Keratinocyte (primary cell): ENCODE measurements around the gene IL22RA1. TPM values are rescaled to one million over a fixed set of nuclear protein-coding genes. Genes with fewer than 3 reads are reported as not detected.

Experiments used
- DNase-seq: peaks from one replicate; pipeline ENCODE4 v3.0.0-alpha.2; 2011; ENCODE audit warnings: low read depth, missing footprints, low spot score
- FAIRE-seq: peaks from 2 replicates; lab custom pipeline; 2011; peaks lifted over from hg19 to GRCh38; lab: Jason Lieb, UNC
- H2AFZ ChIP-seq: 2 replicates; pipeline ENCODE4 v1.6.0; 2012; ENCODE audit warnings: low read length, control low read depth, inconsistent platforms; ENCODE audit not compliant: control insufficient read depth
- H3K27ac ChIP-seq: 2 replicates; pipeline ENCODE4 v1.5.1; 2011; ENCODE audit warnings: low read length; ENCODE audit not compliant: control insufficient read depth, insufficient read depth
- H3K27me3 ChIP-seq: 3 replicates; pipeline ENCODE4 v1.6.0; 2011; ENCODE audit warnings: low read length; ENCODE audit not compliant: control insufficient read depth, insufficient read depth; ENCODE audit errors: extremely low read depth
- H3K36me3 ChIP-seq, 2 experiments: 2 replicates in 1 of 2; 3 replicates in 1 of 2; pipeline ENCODE4 v1.5.1; 2011; ENCODE audit warnings: low read length in 2 of 2, mild to moderate bottlenecking in 1 of 2; ENCODE audit not compliant: control insufficient read depth in 2 of 2, insufficient read depth in 2 of 2; ENCODE audit errors: extremely low read depth in 1 of 2
- H3K4me1 ChIP-seq: 3 replicates; pipeline ENCODE4 v1.5.1; 2011; ENCODE audit warnings: low read length; ENCODE audit not compliant: control insufficient read depth, insufficient read depth; ENCODE audit errors: extremely low read depth
- H3K4me2 ChIP-seq: 3 replicates; pipeline ENCODE4 v1.6.0; 2011; ENCODE audit warnings: low read depth, low read length; ENCODE audit not compliant: control insufficient read depth, insufficient read depth; ENCODE audit errors: extremely low read depth
- H3K4me3 ChIP-seq, 3 experiments: fragments of 200-600 bp in 1 of 3; sonication (generic) in 1 of 3; 2 replicates in 2 of 3; 3 replicates in 1 of 3; pipeline ENCODE4 v1.5.1; 2011 to 2016; ENCODE audit warnings: low read length in 3 of 3, mild to moderate bottlenecking in 3 of 3, control low read depth in 2 of 3, inconsistent platforms in 1 of 3, low read depth in 1 of 3, mixed read lengths in 1 of 3, mixed run types in 1 of 3, moderate library complexity in 1 of 3; ENCODE audit not compliant: control insufficient read depth in 2 of 3, insufficient read depth in 2 of 3; ENCODE audit errors: extremely low read depth in 1 of 3
- H3K79me2 ChIP-seq: 2 replicates; pipeline ENCODE4 v1.6.0; 2012; ENCODE audit warnings: low read length; ENCODE audit not compliant: control insufficient read depth, insufficient read depth
- H3K9ac ChIP-seq: 3 replicates; pipeline ENCODE4 v1.6.0; 2011; ENCODE audit warnings: low read length; ENCODE audit not compliant: control insufficient read depth, insufficient read depth; ENCODE audit errors: extremely low read depth
- H3K9me1 ChIP-seq: 3 replicates; pipeline ENCODE4 v1.6.0; 2011; ENCODE audit warnings: low read length; ENCODE audit not compliant: control insufficient read depth, insufficient read depth; ENCODE audit errors: extremely low read depth
- H3K9me3 ChIP-seq: 2 replicates; pipeline ENCODE4 v1.5.1; 2012; ENCODE audit warnings: low read depth, low read length; ENCODE audit not compliant: control insufficient read depth
- H4K20me1 ChIP-seq: 3 replicates; pipeline ENCODE4 v1.6.0; 2011; ENCODE audit warnings: low read length; ENCODE audit not compliant: control insufficient read depth, insufficient read depth; ENCODE audit errors: extremely low read depth
- CTCF ChIP-seq, 3 experiments: IDR thresholded peaks in 1 of 3; conservative IDR thresholded peaks in 1 of 3; optimal IDR thresholded peaks in 1 of 3; 2 replicates in 2 of 3; 3 replicates in 1 of 3; pipeline versions ENCODE3 to v1.5.1; 2011; ENCODE audit warnings: low read length in 3 of 3, mild to moderate bottlenecking in 3 of 3, moderate library complexity in 2 of 3, control low read depth in 1 of 3, inconsistent platforms in 1 of 3; ENCODE audit not compliant: insufficient read depth in 2 of 3; ENCODE audit errors: extremely low read depth in 1 of 3
- EZH2 ChIP-seq: IDR thresholded peaks from one replicate; pipeline ENCODE4 v1.6.1; 2012; ENCODE audit warnings: inconsistent platforms, mild to moderate bottlenecking, low read length, moderate library complexity
- dilution Hi-C: fragments of 300-500 bp; cut with MboI; formaldehyde crosslinking; loops from one replicate; pipeline ENCODE4 v1.7.0; 2020; ENCODE audit warnings: low sequenced_read_pairs; ENCODE audit not compliant: extremely low pct_ligation_motif_present
- polyA plus RNA-seq, 5 experiments: library from polyadenylated mRNA; depleted of rRNA in 3 of 5; stranded (reverse) in 3 of 5; stranded (forward) in 1 of 5; unstranded in 1 of 5; fragments of >200 nt; gene quantifications; 1 replicate in 1 of 5; 2 replicates in 3 of 5; 3 replicates in 1 of 5; pipeline versions ENCODE4 v1.2.1 to v1.2.3, GENCODE V29; 2011 to 2012; ENCODE audit warnings: missing spikeins in 2 of 5, low read depth in 1 of 5, low replicate concordance in 1 of 5

IL22RA1 gene
- polyA plus RNA-seq, 1 donor (not counting 4 experiments of a cell fraction or from before 2014, with no cell fraction given): 1.7 TPM

- Histone ChIP-seq H3K9ac (no peak overlapping the region), H3K9me1 (no peaks in the 10 kb centered on the region), H3K36me3 (no peaks in the 10 kb centered on the region), H2AFZ (no peak overlapping the region), H3K4me1 (peaks cover 6% of the 10 kb centered on the region), H3K27me3 (peaks cover 4% of the 10 kb centered on the region), H3K79me2 (no peaks in the 10 kb centered on the region), H3K4me2 (no peak overlapping the region), H4K20me1 (no peaks in the 10 kb centered on the region), H3K27ac (no peak overlapping the region), H3K9me3 (no peaks in the 10 kb centered on the region), H3K4me3 (no peak overlapping the region)
- TF ChIP-seq CTCF (optimal IDR thresholded peaks at IDR 0.05 in 1 of 3, IDR thresholded peaks at IDR 0.05 in 1 of 3, conservative IDR thresholded peaks at IDR 0.05 in 1 of 3; ENCODE audit: extremely low read depth in 1 of 3, insufficient read depth in 2 of 3, low read length in 3 of 3) (no peak), EZH2 (no peak)
- no peak for FAIRE-seq
- DNase-seq: no peak
- dilution Hi-C loops: no loop called here
These were observed 50.0 kb downstream of the IL22RA1 start for GRCh38 chr1:24092979-24093378.

GRCh38 chr1:24091971-24092482, 50.9 kb downstream of the IL22RA1 start:
- Histone ChIP-seq H3K79me2 (no peaks in the 10 kb centered on the region), H3K27ac (no peak overlapping the region), H3K9me1 (no peaks in the 10 kb centered on the region), H4K20me1 (no peaks in the 10 kb centered on the region), H3K9ac (no peak overlapping the region), H3K4me3 (no peak overlapping the region), H3K36me3 (no peaks in the 10 kb centered on the region), H3K4me2 (no peak overlapping the region), H3K9me3 (no peaks in the 10 kb centered on the region), H3K4me1 (peaks cover 6% of the 10 kb centered on the region), H3K27me3 (peaks cover 11% of the 10 kb centered on the region), H2AFZ (no peak overlapping the region)
- FAIRE-seq (no peak), DNase-seq (no peak)
- TF ChIP-seq CTCF (optimal IDR thresholded peaks at IDR 0.05 in 1 of 3, IDR thresholded peaks at IDR 0.05 in 1 of 3, conservative IDR thresholded peaks at IDR 0.05 in 1 of 3; ENCODE audit: extremely low read depth in 1 of 3, insufficient read depth in 2 of 3, low read length in 3 of 3): no peak
- dilution Hi-C loops: no loop called here
